Tibial nerve (tissue), 3 donors: ENCODE measurements around the gene TMEM253.

ENCODE experiments used
- POLR2A ChIP-seq, 2 donors: fragments of 450-650 bp; IDR thresholded peaks; one replicate each; pipeline ENCODE4 v1.6.1; 2017; ENCODE audit warnings: antibody characterized with exemption in 2 of 2, mild to moderate bottlenecking in 2 of 2, moderate library complexity in 2 of 2
- TF ChIP-seq, protein P1 (sequence below), 5 experiments: fragments of 200-600 bp in 3 of 5; fragments of 450-650 bp in 2 of 5; sonication (generic) in 3 of 5; IDR thresholded peaks; one replicate each; pipeline ENCODE4 v1.5.1; 2016 to 2019; ENCODE audit warnings: antibody characterized with exemption in 5 of 5, mild to moderate bottlenecking in 3 of 5, moderate library complexity in 2 of 5

DNA sequence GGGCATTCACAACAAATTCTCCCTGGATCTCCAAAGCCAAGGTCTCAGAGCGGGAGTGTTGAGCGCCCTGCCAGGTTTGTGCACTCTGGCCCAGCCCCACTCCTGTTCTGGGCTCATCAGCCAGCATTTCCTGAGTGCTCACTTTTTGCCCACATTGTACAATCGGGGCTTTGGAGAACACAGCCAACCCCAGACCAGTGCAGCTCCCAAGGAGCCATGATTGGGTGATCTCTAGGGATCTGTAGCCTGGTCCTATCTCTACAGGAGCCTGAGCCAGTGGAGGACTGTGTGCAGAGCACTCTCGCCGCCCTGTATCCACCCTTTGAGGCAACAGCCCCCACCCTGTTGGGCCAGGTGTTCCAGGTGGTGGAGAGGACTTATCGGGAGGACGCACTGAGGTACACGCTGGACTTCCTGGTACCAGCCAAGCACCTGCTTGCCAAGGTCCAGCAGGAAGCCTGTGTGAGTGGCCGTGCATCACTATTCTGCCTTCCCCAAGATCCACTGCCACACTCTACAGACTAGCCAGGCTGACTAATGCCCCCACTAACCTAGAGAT lies 28.0 kb upstream of the TMEM253 start:
- TF ChIP-seq, protein P1, sequence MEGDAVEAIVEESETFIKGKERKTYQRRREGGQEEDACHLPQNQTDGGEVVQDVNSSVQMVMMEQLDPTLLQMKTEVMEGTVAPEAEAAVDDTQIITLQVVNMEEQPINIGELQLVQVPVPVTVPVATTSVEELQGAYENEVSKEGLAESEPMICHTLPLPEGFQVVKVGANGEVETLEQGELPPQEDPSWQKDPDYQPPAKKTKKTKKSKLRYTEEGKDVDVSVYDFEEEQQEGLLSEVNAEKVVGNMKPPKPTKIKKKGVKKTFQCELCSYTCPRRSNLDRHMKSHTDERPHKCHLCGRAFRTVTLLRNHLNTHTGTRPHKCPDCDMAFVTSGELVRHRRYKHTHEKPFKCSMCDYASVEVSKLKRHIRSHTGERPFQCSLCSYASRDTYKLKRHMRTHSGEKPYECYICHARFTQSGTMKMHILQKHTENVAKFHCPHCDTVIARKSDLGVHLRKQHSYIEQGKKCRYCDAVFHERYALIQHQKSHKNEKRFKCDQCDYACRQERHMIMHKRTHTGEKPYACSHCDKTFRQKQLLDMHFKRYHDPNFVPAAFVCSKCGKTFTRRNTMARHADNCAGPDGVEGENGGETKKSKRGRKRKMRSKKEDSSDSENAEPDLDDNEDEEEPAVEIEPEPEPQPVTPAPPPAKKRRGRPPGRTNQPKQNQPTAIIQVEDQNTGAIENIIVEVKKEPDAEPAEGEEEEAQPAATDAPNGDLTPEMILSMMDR (IDR thresholded peaks at IDR 0.05) = no peak
- TF ChIP-seq POLR2A (IDR thresholded peaks at IDR 0.05) = no peak
